HepG2 (cell line): Measurements from ENCODE around the gene ZNF174. TPM values are rescaled to one million over a fixed set of nuclear protein-coding genes. Genes with fewer than 3 reads are reported as not detected.

Source experiments
- ARNT2 ChIP-seq: sonication (generic); formaldehyde crosslinking; IDR thresholded peaks from 2 replicates; pipeline ENCODE4 v1.8.0; 2022; ENCODE audit warnings: mild to moderate bottlenecking, low read depth, missing genetic modification reagents, moderate library complexity
- DNMT3B ChIP-seq: conservative IDR thresholded peaks from 2 replicates; pipeline ENCODE4 v1.6.1; 2016; ENCODE audit warnings: missing biosample characterization, control low read depth
- MEIS2 ChIP-seq: sonication (generic); formaldehyde crosslinking; IDR thresholded peaks from 2 replicates; pipeline ENCODE4 v1.9.0; 2021; ENCODE audit warnings: mild to moderate bottlenecking, missing genetic modification reagents
- PPARG ChIP-seq: conservative IDR thresholded peaks from 2 replicates; pipeline ENCODE4 v1.6.1; 2016; ENCODE audit warnings: missing biosample characterization, missing genetic modification reagents
- REPIN1 ChIP-seq: sonication (generic); formaldehyde crosslinking; IDR thresholded peaks from 2 replicates; pipeline ENCODE4 v1.8.0; 2022; ENCODE audit warnings: missing genetic modification reagents, low read depth, mild to moderate bottlenecking, borderline replicate concordance
- RFX5 ChIP-seq: IDR thresholded peaks from 2 replicates; pipeline ENCODE4 v1.6.1; 2011; ENCODE audit warnings: low read depth, low read length, improper control_type of control experiment
- ZBTB3 ChIP-seq: sonication (generic); formaldehyde crosslinking; IDR thresholded peaks from 2 replicates; pipeline ENCODE4 v1.4.0; 2020; ENCODE audit warnings: low read depth, mild to moderate bottlenecking, moderate library complexity, missing genetic modification reagents, borderline replicate concordance
- ZKSCAN8 ChIP-seq: IDR thresholded peaks from 2 replicates; pipeline ENCODE4 v1.6.1; 2016; ENCODE audit warnings: borderline replicate concordance, missing genetic modification reagents, missing compliant biosample characterization
- ZNF549 ChIP-seq: sonication (generic); formaldehyde crosslinking; IDR thresholded peaks from 2 replicates; pipeline ENCODE4 v1.5.0; 2020; ENCODE audit warnings: missing genetic modification reagents
- polyA plus RNA-seq, 8 experiments: library from polyadenylated mRNA; depleted of rRNA in 3 of 8; stranded (reverse) in 7 of 8; unstranded in 1 of 8; fragments of >200 nt; fragmentation: Illumina TruSeq in 4 of 8; extraction: Trizol in 4 of 8; gene quantifications; 2 replicates each; pipeline versions ENCODE4 v1.2.1 to v1.2.3, GENCODE V29; 2011 to 2016; ENCODE audit warnings: low read depth in 4 of 8, missing spikeins in 1 of 8, mixed read lengths in 1 of 8; ENCODE audit not compliant: insufficient read depth in 1 of 8
- total RNA-seq, 5 experiments: library from RNA; depleted of rRNA; stranded (reverse); fragments of >200 nt; fragmentation: Illumina TruSeq; extraction: Trizol; gene quantifications; 2 replicates each; pipeline ENCODE4 v1.2.3, GENCODE V29; 2016; ENCODE audit warnings: low read depth in 1 of 5
- TF ChIP-seq, protein P1 (sequence below): IDR thresholded peaks from 2 replicates; pipeline ENCODE4 v1.6.1; 2016; ENCODE audit warnings: missing genetic modification reagents, missing compliant biosample characterization
- TF ChIP-seq, protein P2 (sequence below): IDR thresholded peaks from 2 replicates; pipeline ENCODE4 v1.6.1; 2016; ENCODE audit warnings: missing biosample characterization, missing genetic modification reagents, low read depth
- TF ChIP-seq, protein P3 (sequence below): sonication (generic); formaldehyde crosslinking; IDR thresholded peaks from 2 replicates; pipeline ENCODE4 v1.4.0; 2020; ENCODE audit warnings: missing genetic modification reagents

Gene ZNF174
- total and polyA plus RNA-seq, 2 of the 13 experiments (the other 11 are each of a cell fraction or from before 2014, with no cell fraction given) = 8.3 to 10.6 TPM

DNA sequence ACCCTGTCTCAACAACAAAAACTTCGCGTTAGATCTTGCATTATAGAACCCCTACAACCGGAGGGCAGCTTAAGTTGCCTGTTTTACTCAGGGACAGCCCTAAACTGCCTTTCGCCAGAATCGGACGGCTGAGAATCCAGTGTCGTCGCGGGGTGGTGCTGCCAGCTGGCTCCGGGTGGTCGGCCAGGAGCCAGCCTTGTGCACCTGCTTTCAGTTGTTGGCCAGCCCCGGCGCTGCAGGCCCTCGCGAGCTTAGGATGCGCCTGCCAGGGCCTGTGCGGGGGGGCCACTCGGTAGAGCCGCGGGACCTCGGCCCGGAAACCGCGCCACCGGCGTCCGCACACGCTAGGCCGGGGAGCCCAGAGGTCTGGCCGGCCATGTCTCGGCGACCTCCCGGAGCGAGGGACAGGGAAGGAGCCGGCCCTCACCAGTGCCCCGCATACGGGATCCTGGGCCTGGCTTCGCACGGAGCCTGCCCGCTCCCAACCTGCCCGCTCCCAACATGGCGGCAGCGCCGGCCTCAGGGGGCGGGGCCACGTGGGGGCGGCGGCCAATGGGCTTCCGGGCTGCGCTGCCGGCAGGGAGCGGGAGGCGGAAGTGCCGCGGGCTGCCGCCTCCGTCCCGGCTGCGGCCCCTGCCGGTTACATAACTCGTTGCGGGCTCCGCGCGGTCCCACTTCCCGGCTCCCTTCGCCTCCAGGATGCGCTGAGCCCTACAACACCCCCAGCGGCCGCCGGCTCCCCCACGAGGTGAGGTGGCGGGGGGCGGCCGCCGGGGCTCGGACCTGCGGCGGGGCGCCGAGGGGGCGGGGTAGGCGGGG, 56.6 kb downstream of the ZNF174 start (continued):
- TF ChIP-seq, protein P1, sequence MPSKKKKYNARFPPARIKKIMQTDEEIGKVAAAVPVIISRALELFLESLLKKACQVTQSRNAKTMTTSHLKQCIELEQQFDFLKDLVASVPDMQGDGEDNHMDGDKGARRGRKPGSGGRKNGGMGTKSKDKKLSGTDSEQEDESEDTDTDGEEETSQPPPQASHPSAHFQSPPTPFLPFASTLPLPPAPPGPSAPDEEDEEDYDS (CRISPR knock-in tag) = 0 out of 2 replicates have a peak, but pooled peaks have one; percentile 23
- TF ChIP-seq, protein P2, sequence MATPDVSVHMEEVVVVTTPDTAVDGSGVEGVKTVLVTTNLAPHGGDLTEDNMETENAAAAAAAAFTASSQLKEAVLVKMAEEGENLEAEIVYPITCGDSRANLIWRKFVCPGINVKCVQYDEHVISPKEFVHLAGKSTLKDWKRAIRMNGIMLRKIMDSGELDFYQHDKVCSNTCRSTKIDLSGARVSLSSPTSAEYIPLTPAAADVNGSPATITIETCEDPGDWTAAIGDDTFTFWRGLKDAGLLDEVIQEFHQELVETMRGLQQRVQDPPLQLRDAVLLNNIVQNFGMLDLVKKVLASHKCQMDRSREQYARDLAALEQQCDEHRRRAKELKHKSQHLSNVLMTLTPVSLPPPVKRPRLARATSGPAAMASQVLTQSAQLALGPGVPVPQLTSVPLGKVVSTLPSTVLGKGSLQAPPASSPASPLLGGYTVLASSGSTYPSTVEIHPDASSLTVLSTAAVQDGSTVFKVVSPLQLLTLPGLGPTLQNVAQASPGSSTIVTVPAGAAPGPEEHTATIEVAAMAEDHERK (CRISPR knock-in tag) = peak; percentile 67
- TF ChIP-seq ZBTB3 (CRISPR knock-in tag) = peak; percentile 87; the same call in 1 of the 2 replicates
- TF ChIP-seq ARNT2 = peak; percentile 90
- TF ChIP-seq RFX5 = no peak
- peak; percentile 81; the same call in 1 of the 2 replicates for TF ChIP-seq MEIS2
- TF ChIP-seq ZKSCAN8 (CRISPR knock-in tag) = peak; percentile 38; the same call in 1 of the 2 replicates
- peak; percentile 58; the same call in 1 of the 2 replicates for TF ChIP-seq ZNF549 (CRISPR knock-in tag)
- TF ChIP-seq, protein P3, sequence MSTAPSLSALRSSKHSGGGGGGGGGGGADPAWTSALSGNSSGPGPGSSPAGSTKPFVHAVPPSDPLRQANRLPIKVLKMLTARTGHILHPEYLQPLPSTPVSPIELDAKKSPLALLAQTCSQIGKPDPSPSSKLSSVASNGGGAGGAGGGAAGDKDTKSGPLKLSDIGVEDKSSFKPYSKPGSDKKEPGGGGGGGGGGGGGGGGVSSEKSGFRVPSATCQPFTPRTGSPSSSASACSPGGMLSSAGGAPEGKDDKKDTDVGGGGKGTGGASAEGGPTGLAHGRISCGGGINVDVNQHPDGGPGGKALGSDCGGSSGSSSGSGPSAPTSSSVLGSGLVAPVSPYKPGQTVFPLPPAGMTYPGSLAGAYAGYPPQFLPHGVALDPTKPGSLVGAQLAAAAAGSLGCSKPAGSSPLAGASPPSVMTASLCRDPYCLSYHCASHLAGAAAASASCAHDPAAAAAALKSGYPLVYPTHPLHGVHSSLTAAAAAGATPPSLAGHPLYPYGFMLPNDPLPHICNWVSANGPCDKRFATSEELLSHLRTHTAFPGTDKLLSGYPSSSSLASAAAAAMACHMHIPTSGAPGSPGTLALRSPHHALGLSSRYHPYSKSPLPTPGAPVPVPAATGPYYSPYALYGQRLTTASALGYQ (CRISPR knock-in tag) = no peak
- TF ChIP-seq REPIN1 (CRISPR knock-in tag) = peak; percentile 93; the same call in 1 of the 2 replicates
- TF ChIP-seq DNMT3B (CRISPR knock-in tag) = no peak
- 0 out of 2 replicates have a peak, but pooled peaks have one; percentile 51 for TF ChIP-seq PPARG (CRISPR knock-in tag)
